CD4-positive, alpha-beta T cell treated with Interleukin-17A for 1 hour (primary cell): ENCODE measurements around the gene NPW.

Source experiments
- DNase-seq: peaks from one replicate; pipeline ENCODE4 v3.0.0-alpha.2; 2020

Gene NPW

GRCh38 chr16:1984347-1985225 is 35.0 kb upstream of the NPW start:
- no peak for DNase-seq

DNA sequence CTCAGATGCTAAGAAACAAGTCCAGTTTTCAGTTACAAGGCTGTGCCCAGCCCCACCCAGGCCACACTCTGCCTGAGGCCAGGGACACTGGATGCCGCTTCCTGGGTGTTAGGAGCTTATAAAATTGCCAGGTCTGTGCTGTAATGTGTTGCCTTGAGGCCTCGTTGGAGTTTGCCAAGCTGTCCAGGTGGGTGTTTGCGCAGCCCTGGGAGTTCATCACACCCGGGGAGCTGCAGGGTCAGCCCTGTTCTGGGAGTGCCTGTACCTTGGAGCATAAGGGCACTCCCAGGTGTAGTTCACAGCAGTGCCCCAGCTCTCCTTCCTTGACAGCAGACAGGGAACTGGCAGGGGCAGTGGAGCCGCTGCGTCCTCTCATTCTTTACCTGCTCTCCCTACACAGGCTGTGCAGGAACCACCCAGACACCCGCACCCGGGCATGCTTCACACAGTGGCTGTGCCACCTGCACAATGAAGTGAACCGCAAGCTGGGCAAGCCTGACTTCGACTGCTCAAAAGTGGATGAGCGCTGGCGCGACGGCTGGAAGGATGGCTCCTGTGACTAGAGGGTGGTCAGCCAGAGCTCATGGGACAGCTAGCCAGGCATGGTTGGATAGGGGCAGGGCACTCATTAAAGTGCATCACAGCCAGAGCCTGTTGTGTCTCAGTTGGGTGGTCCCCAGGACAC is 34.0 kb upstream of the NPW start:
- DNase-seq = no peak

- DNase-seq = no peak
These were observed 32.4 kb upstream of the NPW start for GRCh38 chr16:1987198-1987597.

DNA sequence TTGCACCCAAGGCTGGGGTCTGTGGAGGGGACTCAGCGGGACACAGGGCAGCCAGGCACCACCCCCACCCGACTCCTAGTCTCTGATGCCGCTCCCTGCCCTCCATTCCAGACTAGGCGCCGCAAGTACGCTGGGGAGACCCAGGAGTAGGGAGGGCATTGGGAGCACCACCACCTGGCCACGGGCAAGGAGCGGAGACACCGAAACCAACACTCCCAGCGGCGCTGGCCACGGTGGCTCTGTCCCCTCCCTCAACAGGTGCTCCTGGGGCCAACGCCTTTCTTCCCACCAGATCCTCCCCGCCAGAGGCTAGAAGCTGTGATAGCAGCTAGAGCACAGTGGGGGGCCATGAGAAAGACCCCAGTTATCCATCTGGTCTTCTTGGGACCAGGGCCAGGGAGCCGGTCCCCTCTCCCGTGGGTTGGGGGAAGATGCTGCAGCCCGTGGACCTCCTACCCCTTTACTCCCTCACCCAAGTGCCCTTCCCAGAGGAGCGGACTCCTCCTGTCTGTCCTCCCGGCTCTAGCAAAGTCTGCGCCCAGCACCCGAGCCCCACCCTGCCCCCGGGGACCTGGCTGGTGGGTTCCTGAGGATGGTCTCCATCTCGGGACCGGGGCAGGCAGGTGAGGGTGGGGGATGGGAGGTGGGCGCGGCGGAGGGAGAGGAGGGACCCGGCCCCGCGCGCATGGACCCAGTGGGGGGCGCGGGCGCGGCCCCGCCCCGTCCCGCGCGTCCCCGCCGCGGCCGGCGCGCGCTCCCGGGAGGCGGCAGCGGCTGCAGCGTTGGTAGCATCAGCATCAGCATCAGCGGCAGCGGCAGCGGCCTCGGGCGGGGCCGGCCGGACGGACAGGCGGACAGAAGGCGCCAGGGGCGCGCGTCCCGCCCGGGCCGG is 30.1 kb upstream of the NPW start, which contains the start of gene SYNGR3:
SYNGR3 (plus strand) TSS at position 762 of the 892 bp plus-strand sequence. CDS start 133 bp downstream, outside the sequence.
- DNase-seq = peak; percentile 9

DNA sequence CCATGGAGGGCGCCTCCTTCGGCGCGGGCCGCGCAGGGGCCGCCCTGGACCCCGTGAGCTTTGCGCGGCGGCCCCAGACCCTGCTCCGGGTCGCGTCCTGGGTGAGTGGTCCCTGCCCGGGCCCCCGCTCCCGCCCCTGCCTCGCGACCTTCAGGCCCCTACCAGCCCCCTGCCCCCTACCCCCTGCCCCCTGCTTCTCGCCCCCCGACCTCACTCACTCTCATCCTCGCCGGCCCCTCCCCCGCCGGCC is 29.6 kb upstream of the NPW start:
- DNase-seq = no peak

DNA sequence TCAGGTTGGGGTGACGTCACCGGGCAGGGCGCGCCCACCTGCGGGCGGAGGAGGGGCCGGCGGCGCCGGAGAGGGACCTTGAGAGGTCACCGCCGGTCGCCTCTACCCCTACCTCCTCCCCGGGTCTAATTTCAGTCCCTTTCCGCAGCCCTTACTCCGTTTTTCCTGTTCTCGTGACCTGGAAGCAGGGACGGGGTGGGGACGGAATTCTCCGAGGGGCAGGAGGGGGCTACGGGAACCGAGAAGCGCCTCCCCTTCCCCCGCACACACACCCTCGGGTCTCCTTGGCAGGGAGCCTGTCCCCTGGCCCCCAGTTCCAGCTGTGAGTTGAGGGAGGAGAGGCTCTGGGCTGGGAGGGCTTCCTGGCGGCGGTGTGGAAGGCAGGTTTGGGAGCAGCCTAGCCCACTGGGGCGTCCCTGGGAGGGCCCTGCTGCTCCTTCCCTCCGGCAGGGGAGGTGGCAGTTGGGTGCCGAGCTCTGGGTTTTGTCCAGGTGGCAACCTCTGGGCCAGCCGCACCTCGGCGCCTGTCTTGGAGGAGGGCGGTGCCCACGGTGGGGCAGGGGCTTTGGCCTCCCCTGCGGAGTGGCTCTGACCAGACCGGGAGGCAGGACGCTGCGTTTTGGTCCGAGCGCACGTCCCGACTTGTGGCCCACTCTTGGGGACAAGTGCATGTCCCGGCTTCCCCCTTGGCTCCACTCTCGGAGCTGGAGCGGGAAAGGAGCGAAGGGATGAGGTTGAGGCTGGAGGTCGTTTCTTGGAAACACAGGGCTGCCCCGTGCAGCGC is 29.0 kb upstream of the NPW start:
- peak; percentile 64 for DNase-seq

DNA sequence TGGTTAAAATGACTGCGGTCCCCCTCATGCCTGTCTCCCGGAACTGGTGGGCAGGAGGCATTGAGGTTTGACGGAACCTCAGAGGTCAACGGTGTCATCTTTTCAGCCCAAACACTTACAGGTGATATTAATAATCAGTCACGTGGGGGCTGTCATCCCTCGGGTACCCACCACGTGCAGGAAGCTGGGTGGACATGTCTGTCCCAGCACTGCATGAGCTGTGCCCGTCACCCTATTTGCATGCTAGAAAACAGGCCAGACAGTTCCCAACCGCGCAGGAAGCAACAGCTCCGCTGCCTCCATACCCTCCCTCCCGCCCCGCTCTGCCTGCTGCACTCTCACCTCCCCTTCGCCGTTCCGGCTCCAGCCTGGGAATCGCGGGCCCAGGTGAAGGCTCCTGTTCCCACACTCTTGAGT is 28.4 kb upstream of the NPW start:
- DNase-seq = peak; percentile 76

DNA sequence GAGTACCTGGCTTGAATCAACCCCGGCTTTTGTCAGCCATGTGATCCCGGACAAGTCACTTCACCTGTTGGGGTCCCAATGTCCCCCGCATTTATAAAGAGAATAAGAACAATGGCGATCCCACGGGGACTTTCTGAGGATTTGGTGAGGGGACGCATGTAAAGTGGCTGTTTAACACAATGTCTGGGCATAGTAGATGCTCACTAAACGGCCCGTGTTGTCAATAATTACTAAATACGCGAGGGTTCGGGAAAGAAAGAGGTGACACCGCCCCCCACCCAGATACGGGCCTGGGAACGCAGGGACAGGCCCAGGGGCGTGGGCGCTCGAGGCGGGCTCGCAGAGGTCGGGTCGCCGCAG is 28.0 kb upstream of the NPW start:
- no peak for DNase-seq

DNA sequence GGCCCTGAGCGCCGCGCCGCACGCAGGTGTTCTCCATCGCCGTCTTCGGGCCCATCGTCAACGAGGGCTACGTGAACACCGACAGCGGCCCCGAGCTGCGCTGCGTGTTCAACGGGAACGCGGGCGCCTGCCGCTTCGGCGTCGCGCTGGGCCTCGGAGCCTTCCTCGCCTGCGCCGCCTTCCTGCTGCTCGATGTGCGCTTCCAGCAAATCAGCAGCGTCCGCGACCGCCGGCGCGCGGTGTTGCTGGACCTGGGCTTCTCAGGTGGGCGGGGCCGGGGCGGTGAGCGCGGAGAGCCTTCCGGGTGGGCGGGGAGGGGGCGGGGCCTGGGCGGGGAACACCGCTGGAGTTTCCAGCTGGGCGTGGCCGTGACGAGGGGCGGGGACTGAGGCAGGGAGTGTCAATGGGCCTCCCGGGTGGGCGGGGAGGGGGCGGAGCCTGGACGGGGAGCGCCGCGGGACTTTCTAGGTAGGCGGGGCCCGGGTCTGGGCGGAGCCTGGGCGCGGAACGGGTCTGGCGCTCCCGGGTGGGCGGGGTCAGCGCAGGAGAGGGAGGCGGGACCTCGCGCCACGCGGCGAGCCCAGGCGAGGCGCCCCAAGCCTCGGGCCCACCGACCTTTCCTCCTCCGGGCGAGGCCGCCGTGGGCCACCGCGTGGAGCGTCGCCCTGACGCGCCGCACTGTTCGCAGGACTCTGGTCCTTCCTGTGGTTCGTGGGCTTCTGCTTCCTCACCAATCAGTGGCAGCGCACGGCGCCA is 27.5 kb upstream of the NPW start:
- peak; percentile 98 for DNase-seq

GRCh38 chr16:1992704-1993317 is 26.8 kb upstream of the NPW start:
- no peak for DNase-seq

- peak; percentile 27 for DNase-seq
These were observed 25.9 kb upstream of the NPW start for GRCh38 chr16:1993731-1994131.

DNA sequence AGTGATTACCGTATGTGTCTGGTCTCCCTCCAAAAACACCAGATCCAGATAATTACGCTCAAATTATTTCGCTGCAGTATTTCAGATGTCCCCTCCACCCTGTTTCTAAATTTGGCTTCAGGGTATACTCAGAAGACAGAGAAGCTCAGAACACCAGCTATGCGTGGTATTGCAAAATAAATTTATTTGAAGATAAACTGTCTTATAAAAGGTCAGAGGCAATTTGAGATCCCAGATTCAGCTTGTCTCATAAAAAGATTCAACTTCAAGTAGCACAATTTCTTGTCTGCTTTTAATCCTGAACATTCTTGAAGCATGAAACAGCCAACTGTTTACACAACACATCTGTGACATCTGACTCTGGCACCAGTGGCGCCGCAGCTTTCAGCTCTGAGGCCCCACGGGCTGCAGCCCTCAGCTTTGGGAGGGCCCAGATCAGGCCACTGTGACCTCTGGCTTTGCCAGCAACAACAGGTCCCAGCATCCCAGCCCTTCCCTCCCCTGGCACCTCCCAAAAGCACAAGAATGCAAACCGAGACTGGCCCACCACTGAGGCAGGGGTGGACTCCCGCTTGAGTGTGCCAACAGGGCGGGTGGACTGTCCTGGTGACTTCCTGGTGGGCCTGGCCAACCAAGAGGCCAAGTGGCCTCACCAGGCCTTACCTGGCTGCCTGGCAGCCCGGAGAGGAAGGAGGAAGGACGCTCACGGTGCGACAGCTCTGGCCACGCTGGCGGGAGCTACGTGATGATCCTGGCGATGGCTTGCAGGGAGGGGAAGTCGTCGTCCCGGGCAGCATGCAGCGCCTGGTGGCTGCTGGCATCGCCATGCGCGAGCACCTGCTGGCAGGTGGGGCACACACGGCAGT is 21.9 kb upstream of the NPW start:
- DNase-seq = no peak

DNA sequence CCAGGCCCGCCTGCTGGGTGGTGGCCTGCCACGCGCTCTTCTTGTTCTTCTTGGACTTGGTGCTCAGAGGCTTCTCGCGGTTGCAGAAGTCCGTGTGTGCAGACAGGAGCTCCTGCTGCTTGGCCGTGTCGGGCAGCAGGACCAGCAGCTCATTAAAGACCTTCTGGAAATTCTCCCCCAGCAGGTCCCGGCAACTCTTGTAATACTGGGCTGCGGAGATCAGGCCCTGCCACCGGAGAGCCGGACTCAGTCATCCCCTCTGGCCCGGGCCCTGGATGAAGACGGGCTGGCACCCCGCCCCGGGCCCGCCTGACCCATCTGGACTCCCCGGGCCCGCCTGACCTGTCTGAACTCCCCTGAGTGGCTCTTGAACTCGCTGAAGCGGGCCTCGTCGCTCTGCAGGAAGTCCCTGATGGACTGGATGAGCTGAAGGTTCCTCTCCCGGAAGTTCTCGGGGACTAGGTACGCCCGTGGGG is 21.2 kb upstream of the NPW start:
- no peak for DNase-seq

DNA sequence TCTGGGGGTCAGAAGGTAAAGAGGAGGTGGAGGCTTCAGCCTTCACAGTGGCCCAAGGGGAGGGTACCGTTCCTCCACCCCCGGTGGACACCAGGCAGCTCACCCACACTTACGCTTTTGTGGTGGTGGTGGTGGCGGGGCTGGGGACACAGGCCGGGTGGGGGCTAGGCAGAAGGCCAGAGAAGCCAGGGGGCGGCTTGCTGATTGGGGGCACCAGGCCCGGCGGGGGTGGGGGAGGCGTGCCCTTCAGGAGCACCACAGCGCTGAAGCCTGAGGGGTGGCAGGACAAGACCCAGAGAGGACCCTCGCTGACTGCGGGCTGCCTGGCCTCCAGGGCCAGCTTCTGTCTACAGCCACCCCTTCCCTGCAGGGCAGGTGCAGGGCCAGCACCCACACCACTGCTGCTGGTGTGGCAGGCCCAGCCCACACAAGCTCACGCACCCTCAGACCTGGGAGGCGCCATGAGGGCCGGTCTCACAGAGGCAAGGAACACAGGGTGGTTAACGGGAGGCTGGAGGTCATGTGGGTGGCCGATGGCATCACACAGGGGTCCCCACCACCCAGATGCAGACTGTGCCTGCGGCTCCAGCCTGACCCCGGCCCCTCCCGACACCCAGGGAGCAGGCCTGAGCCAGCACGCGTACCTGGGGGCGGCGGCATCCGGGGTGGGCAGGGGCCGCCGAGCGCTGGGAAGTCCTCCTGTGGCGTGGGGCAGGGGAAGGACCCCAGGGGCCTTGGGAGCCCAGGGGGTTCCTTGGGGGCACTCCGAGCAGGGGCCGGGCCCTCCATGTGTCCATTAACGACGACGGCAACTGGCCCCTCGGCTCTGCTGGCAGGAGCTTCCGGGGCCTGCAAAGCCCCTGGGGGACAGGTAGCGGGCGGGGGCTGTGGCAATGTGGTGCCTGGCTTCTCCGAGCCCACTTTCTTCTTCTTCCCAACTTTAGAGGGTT is 20.5 kb upstream of the NPW start:
- no peak for DNase-seq

DNA sequence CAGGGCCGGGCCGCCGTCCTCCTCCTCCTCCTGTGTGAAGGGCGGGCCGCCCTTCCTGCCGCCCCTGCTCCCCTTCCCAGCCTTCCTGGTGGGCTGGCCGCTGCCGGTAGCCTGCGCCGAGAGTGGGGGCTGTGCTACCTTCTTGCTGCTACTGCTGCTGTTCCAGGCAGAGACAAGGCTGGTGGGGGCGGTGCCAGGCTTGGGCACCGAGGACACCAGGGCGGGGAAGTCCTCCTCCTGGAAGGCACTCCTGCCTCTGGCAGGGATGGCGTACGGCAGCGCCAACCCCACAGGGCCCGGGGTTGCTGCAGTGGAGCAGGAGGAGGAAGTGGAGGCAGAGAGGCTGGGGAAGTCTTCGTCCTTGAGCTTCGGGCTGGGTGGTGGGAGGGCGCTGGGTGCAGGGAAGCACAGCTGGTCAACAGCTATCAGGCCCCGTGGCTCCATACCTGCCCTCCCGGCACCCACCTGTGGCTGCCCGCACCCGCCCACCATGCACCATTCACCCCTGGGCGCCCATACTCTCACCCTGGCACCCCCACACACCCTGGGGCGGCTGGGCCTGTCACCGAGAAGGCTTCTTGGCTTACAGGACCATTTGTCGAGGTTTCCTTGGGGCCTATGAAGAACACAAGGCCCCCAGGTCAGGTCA is 19.6 kb upstream of the NPW start:
- no peak for DNase-seq

DNA sequence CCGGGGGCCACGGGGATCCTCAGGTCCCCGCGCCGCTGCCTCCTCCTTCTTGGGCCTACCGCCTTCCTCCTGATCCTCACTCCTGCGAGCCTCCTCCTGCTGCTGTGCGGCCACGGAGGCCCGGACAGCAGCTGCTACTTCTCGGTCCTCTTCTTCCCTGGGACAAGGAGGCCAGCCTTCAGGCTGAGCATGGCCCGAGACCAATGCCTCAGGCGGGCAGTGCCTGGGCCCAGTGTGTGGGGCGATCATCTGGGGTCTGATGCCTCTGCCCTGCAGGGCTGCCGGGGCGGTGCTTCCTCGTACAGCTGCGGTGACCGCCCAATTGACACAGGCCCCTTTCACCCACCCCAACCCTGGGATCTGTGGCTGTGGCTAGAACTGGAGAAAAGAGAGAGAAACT is 18.6 kb upstream of the NPW start:
- no peak for DNase-seq

DNA sequence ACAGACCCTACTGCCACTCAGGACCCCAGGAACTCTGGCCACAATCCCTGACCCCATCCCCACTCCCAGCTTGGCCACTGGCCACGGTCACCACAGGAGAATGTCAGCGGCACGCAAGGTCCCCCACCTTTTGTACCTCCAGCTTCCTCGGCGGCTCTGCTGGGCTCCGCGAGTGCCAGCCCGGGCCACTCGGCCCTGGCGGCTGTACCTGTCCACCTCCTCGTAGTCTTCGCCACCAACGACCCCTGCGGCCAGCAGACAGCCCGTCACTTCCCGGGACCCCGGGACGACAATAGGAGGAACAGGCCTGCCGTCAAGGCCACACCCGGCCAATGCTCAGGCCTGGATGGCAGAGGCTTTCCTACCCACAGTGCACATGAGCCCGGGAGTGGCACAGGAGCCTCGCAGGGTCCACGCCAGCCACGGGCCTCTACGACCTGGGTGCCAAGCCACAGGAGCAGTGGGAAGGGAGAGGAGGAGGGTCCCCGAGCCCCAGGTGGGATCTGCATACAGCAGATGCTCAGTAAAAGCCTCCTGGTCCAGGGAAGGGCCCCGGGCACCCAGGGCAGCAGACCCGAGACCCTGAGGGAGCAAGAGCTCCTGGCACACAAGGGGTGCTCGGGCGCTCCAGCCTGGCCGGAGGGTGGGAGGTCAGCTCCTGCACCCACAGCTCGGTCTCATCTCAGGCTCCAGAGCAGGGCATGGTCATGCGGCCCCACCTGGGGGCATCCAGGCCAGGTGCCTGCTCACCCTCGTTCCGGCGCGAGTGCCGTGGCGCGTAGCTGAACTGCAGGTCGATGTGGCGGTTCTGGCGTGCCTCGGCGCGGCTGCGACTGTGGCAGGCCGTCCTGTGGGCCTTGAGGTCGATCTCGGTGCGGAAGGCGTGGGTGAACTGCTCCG is 17.9 kb upstream of the NPW start:
- no peak for DNase-seq
